HCT116 (cell line): ENCODE data around the gene SETD1B. TPM values are rescaled to one million over a fixed set of nuclear protein-coding genes. Genes with fewer than 3 reads are reported as not detected.
A peak's percentile ranks its signal among the peaks of the same experiment; 100 is the strongest.

Source experiments
- ATAC-seq: fragments of 200-7000 bp; cut with Tn5 transposase; 2 replicates; pipeline ENCODE4 v1.9.1; 2020; ENCODE audit warnings: mild to moderate bottlenecking, moderate library complexity
- BruUV-seq: library from RNA; stranded (reverse); fragments of 400-500 nt; replicated peaks from 2 replicates; lab custom pipeline; 2021; lab: Mats Ljungman, UMichigan
- CTCF ChIA-PET: fragments of 300-600 bp; sonication (Branson Sonifier 250); formaldehyde crosslinking; loops from one replicate; lab custom pipeline; 2021; ENCODE audit warnings: antibody characterized with exemption; lab: Charles Lee
- POLR2A ChIA-PET: fragments of 300-600, 350-600 bp; sonication (Branson Sonifier 250); formaldehyde crosslinking; loops from one replicate; lab custom pipeline; 2021; ENCODE audit warnings: antibody characterized with exemption; lab: Charles Lee
- RAD21 ChIA-PET, 2 experiments: fragments of 300-600 bp; sonication (Branson Sonifier 250); formaldehyde crosslinking; loops; one replicate each; lab custom pipeline; 2023; ENCODE audit warnings: low total read pairs in 2 of 2; ENCODE audit not compliant: uncharacterized antibody in 2 of 2, unreplicated experiment in 2 of 2, low non-redundant PET in 1 of 2; lab: Charles Lee
- DNase-seq: peaks from one replicate; pipeline ENCODE4 v3.0.0-alpha.2; 2010; ENCODE audit warnings: low read depth, low spot score
- H2AFZ ChIP-seq: fragments of 200-600 bp; shearing (Covaris generic), sonication (generic); 2 replicates; pipeline ENCODE4 v1.6.1; 2017; ENCODE audit warnings: low read depth, mixed run types, mixed read lengths, antibody characterized with exemption, low read length; ENCODE audit not compliant: poor library complexity, severe bottlenecking
- H3K27ac ChIP-seq: 2 replicates; pipeline ENCODE4 v1.5.1; 2012; ENCODE audit warnings: low read depth, low read length
- H3K27me3 ChIP-seq: fragments of 200-600 bp; sonication (generic); 2 replicates; pipeline ENCODE4 v1.6.1; 2016; ENCODE audit warnings: mixed run types, low read length, mixed read lengths; ENCODE audit not compliant: insufficient read depth
- H3K36me3 ChIP-seq, 2 experiments: fragments of 200-500 bp in 1 of 2; fragments of 200-600 bp in 1 of 2; sonication (Bioruptor generic) in 1 of 2; sonication (generic) in 1 of 2; 2 replicates each; pipeline versions ENCODE4 v1.5.1 to v1.6.1; 2014 to 2016; ENCODE audit warnings: low read length in 2 of 2, inconsistent platforms in 1 of 2, mixed read lengths in 1 of 2, mixed run types in 1 of 2; ENCODE audit not compliant: insufficient read depth in 2 of 2, control insufficient read depth in 1 of 2
- H3K4me1 ChIP-seq, 2 experiments: fragments of 200-600 bp in 1 of 2; sonication (generic) in 1 of 2; 2 replicates each; pipeline versions ENCODE4 v1.5.1 to v1.6.1; 2012 to 2017; ENCODE audit warnings: low read length in 2 of 2, inconsistent platforms in 1 of 2, mild to moderate bottlenecking in 1 of 2, mixed read lengths in 1 of 2, mixed run types in 1 of 2, moderate library complexity in 1 of 2; ENCODE audit not compliant: insufficient read depth in 2 of 2, control insufficient read depth in 1 of 2
- H3K4me2 ChIP-seq: fragments of 200-600 bp; sonication (generic); 2 replicates; pipeline ENCODE4 v1.6.1; 2017; ENCODE audit warnings: mixed run types, low read length, mixed read lengths
- H3K4me3 ChIP-seq, 2 experiments: fragments of 200-600 bp in 1 of 2; sonication (generic) in 1 of 2; replicated peaks in 1 of 2; 2 replicates each; pipeline ENCODE4 v1.5.1; 2011 to 2016; ENCODE audit warnings: low read length in 2 of 2, control low read depth in 1 of 2, low read depth in 1 of 2, mild to moderate bottlenecking in 1 of 2, mixed read lengths in 1 of 2, mixed run types in 1 of 2
- H3K79me2 ChIP-seq: fragments of 200-600 bp; sonication (generic); 2 replicates; pipeline ENCODE4 v1.6.1; 2017; ENCODE audit warnings: mild to moderate bottlenecking, mixed run types, low read length, moderate library complexity, mixed read lengths; ENCODE audit not compliant: insufficient read depth
- H3K9ac ChIP-seq: fragments of 200-600 bp; sonication (generic); 2 replicates; pipeline ENCODE4 v1.6.1; 2016; ENCODE audit warnings: low read length, mixed read lengths
- H3K9me2 ChIP-seq: fragments of 200-600 bp; sonication (generic), shearing (Covaris generic); 2 replicates; pipeline ENCODE4 v1.6.1; 2017; ENCODE audit warnings: mixed run types, mild to moderate bottlenecking, moderate library complexity; ENCODE audit not compliant: insufficient read depth
- H3K9me3 ChIP-seq, 2 experiments: fragments of 200-500 bp in 1 of 2; fragments of 200-600 bp in 1 of 2; sonication (Bioruptor generic) in 1 of 2; sonication (generic) in 1 of 2; 2 replicates each; pipeline ENCODE4 v1.6.1; 2014 to 2017; ENCODE audit warnings: low read length in 2 of 2, mixed read lengths in 2 of 2, inconsistent platforms in 1 of 2, low read depth in 1 of 2, mild to moderate bottlenecking in 1 of 2, mixed run types in 1 of 2, moderate library complexity in 1 of 2; ENCODE audit not compliant: control insufficient read depth in 1 of 2, insufficient read depth in 1 of 2
- H4K20me1 ChIP-seq: fragments of 200-600 bp; sonication (generic), shearing (Covaris generic); 2 replicates; pipeline ENCODE4 v1.6.1; 2017; ENCODE audit warnings: mixed run types, mild to moderate bottlenecking, moderate library complexity; ENCODE audit not compliant: insufficient read depth
- CBX3 ChIP-seq: IDR thresholded peaks from 2 replicates; pipeline ENCODE4 v1.6.1; 2012; ENCODE audit warnings: low read depth
- CEBPB ChIP-seq: IDR thresholded peaks from 2 replicates; pipeline ENCODE4 v1.6.1; 2012; ENCODE audit warnings: low read depth
- EZH2 ChIP-seq: fragments of 200-600 bp; sonication (generic); IDR thresholded peaks from 2 replicates; pipeline ENCODE4 v1.6.1; 2017; ENCODE audit warnings: antibody characterized with exemption, mixed run types
- FOSL1 ChIP-seq: IDR thresholded peaks from 2 replicates; pipeline ENCODE4 v1.6.1; 2012; ENCODE audit warnings: low read depth
- POLR2A ChIP-seq: IDR thresholded peaks from 2 replicates; pipeline ENCODE4 v1.7.0; 2011; ENCODE audit warnings: borderline replicate concordance; ENCODE audit not compliant: insufficient read depth, insufficient read length; ENCODE audit errors: extremely low read depth
- SP1 ChIP-seq: IDR thresholded peaks from 2 replicates; pipeline ENCODE4 v1.6.1; 2012; ENCODE audit warnings: low read depth
- ZBTB33 ChIP-seq: IDR thresholded peaks from 2 replicates; pipeline ENCODE4 v1.6.1; 2011; ENCODE audit warnings: mild to moderate bottlenecking, low read length, moderate library complexity; ENCODE audit not compliant: insufficient replicate concordance; ENCODE audit errors: extremely low read depth
- intact Hi-C: fragments of 100-400 bp; cut with micrococcal nuclease; formaldehyde crosslinking; loops from 2 replicates; pipeline ENCODE4 v1.10.0; 2022
- total RNA-seq: library from RNA; stranded (reverse); gene quantifications from one replicate; pipeline ENCODE4 v1.2.1, GENCODE V29; 2021; ENCODE audit not compliant: unreplicated experiment

Gene SETD1B
- total RNA-seq, 1 experiment from 2014 or later: 17.5 TPM

- Histone ChIP-seq H3K9ac (peak overlapping the region; percentile 96), H3K27me3 (no peaks in the 10 kb centered on the region), H3K79me2 (peaks cover 55% of the 10 kb centered on the region), H4K20me1 (no peaks in the 10 kb centered on the region), H3K4me3 (peak overlapping the region; percentile 24 to 91), H3K9me3 (no peaks in the 10 kb centered on the region), H3K4me2 (peak overlapping the region; percentile 91), H3K4me1 (peaks cover 60 to 91% of the 10 kb centered on the region in 2 experiments), H3K27ac (peak overlapping the region; percentile 100), H3K36me3 (0 out of 4 replicates have a peak, but pooled peaks cover 0 to 5% of the 10 kb centered on the region in 2 experiments), H2AFZ (no peak overlapping the region), H3K9me2 (no peaks in the 10 kb centered on the region)
- TF ChIP-seq SP1 (no peak), POLR2A (no peak), FOSL1 (no peak), ZBTB33 (no peak), EZH2 (no peak), CBX3 (no peak), CEBPB (no peak)
- ChIA-PET RAD21 (interaction anchor here (0.7 to 4.2 kb wide), 14 partner anchors 10 to 94 kb away, joined by 3 to 26 read pairs (median 6); partner anchors contain the start of gene PSMD9 (in 2 of the 2)), CTCF (interaction anchor here (0.6 to 6.9 kb wide), 39 partner anchors 8 to 256 kb away, joined by 3 to 149 read pairs (median 5); partner anchors contain the start of genes CFAP251, HPD, PSMD9 and SETD1B), POLR2A (interaction anchor here (0.6 to 6.1 kb wide), 11 partner anchors 9 to 1503 kb away, joined by 3 to 38 read pairs (median 7); partner anchors contain the start of genes PSMD9 and RNU4-2)
- BruUV-seq: no TSS peak
- ATAC-seq (peak; percentile 9), DNase-seq (no peak)
- intact Hi-C loops: loop anchor here (1.0 to 2.0 kb wide), 6 partner anchors 8 to 97 kb away; partner anchors contain the start of gene PSMD9
These were observed 9.2 kb upstream of the SETD1B start for GRCh38 chr12:121794534-121795033.
